Middle frontal gyrus (tissue), 1 donor: Measurements from ENCODE around the gene SLC12A8.

ENCODE experiments used
- DNase-seq: peaks from one replicate; pipeline ENCODE4 v3.0.0-alpha.2; 2015; ENCODE audit warnings: low spot score; ENCODE audit errors: extremely low spot score

SLC12A8 gene

DNA sequence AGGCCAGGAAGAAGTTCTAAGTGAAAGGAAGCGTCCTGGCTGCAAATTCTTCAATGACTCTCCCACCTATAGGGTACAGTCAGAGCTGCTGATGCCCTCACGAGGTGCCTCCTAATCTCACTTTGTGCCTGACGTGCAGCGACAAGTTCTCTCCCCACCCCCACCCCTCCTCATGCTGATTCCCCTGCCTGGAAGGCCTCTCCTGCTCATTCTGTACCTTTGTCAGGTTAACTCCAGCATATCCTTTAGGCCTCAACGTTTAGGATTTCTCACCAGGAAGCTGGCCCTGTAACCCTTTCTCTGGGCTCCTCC, 25.0 kb downstream of the SLC12A8 start:
- no peak for DNase-seq

GRCh38 chr3:125186800-125187598, 25.5 kb downstream of the SLC12A8 start:
- DNase-seq, result no peak

GRCh38 chr3:125186261-125186787, 26.2 kb downstream of the SLC12A8 start:
- peak; percentile 54 for DNase-seq

DNA sequence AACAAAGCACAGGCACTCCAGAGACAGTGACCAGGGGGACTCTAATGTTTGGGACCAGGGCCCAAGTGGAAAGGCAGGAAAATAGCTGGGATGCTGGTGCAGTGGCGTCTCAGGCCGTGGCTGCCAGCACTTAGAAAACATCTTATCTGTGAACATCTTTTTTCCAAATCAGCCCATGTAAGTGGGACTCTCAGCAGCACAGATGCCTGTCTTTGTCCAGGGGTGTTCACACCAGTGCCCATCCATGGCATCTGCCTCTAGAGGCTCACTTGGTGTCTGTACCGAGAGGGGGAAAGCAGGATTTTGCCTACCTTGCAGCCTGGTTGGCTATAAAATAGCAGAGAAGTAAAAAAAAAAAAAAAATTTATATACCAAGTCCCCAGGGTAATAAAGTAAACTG, 26.7 kb downstream of the SLC12A8 start:
- DNase-seq, result no peak

DNA sequence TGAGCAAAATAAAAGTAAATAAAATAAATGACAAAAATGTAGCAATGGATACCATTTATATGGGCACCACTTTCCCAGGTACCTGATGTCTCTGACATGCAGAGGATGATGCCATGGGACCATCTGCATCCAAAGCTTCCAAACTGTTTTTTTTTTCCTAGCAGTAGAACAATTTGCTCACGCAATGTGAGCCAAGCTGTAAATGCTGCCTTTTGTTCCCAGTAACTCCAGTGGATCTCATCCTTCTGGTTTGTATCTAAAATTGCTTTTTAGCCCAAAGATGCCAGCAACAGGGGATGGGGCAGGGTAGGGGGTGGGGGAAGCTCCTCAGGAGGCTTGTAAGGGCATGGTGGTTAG, 32.7 kb downstream of the SLC12A8 start:
- DNase-seq, result no peak

- DNase-seq, result no peak
Measured at GRCh38 chr3:125179143-125179883, 33.2 kb downstream of the SLC12A8 start.

GRCh38 chr3:125177746-125178145, 34.8 kb downstream of the SLC12A8 start:
- DNase-seq, result no peak

GRCh38 chr3:125175295-125176078, 37.1 kb downstream of the SLC12A8 start:
- no peak for DNase-seq

GRCh38 chr3:125172346-125172745, 40.2 kb downstream of the SLC12A8 start:
- no peak for DNase-seq

DNA sequence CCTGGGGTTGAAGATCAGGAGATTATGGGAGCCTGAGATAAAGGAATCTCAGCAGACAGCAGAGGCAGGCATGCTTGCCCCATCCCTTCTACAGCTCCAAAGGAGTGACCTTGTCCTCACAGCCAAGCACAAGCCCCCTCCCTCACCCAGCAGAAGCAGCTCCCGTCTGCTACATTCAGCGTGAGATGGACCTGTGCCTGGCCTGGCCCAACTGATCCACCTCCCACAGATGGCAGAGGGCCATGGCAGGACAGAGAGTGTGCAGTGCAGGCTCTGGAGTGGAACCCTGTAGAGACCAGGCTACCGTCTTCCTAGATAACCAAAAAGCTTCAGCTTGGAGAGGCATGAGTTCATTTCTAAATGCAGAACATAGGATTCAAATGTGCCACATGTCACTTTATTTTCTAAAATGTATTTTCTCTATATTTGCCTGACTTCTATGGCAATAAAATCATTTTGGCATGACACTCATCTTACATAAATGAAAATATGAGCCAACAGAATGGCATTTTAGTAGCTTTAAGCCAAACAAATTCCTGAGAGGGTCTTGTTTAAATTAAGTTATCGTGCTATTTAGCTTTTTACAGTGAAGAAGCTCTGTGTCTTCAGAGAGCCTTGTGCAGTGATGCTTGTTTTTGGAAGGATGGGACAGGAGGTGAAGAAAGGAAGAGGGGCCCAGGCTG, 43.7 kb downstream of the SLC12A8 start:
- DNase-seq, result no peak

GRCh38 chr3:125166599-125167136, 45.9 kb downstream of the SLC12A8 start:
- DNase-seq, result no peak

- no peak for DNase-seq
Measured at GRCh38 chr3:125165948-125166553, 46.5 kb downstream of the SLC12A8 start.

- DNase-seq, result no peak
Measured at GRCh38 chr3:125165189-125165947, 47.2 kb downstream of the SLC12A8 start.

DNA sequence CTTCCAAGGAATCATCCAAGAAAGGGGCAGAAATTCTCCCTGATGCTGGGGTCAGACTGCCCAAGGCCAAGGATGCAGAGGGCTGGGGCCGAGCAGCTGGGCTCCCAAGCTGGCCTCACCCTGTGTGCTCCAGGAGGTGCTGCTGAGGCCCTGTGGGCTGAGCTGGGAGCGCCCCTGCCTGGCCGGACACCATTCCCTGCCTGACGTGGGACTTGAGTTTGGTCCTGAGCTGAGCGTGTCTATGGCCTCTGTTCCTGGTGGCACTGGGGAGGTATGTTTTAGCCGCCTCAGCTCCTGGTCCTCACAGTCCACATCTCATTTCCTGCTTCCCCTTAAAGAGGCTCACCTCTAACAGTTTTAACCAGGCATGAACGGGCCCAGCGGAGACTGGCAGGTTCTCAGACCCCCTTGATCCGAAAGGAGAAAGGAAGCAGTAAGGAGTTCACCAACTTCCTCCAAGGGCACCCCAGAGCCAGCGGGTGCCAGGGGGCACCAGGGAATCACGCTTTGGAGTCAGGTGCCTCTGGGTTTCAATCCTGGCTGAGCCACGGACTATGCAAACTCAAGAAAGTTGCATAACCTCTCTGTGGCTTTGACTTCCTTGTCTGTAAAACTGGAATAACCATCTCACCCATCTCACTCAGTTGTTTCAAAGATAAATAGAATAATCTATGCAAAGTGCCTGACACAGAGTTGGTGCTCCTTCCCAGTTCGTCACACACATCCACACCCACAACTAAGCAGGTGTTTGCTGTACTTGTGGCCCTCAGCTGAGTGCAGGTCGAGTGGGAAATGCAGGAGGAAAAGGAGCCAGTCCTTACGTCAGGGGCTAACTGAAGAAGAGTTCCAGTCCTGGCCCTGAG, 48.6 kb downstream of the SLC12A8 start:
- no peak for DNase-seq

DNA sequence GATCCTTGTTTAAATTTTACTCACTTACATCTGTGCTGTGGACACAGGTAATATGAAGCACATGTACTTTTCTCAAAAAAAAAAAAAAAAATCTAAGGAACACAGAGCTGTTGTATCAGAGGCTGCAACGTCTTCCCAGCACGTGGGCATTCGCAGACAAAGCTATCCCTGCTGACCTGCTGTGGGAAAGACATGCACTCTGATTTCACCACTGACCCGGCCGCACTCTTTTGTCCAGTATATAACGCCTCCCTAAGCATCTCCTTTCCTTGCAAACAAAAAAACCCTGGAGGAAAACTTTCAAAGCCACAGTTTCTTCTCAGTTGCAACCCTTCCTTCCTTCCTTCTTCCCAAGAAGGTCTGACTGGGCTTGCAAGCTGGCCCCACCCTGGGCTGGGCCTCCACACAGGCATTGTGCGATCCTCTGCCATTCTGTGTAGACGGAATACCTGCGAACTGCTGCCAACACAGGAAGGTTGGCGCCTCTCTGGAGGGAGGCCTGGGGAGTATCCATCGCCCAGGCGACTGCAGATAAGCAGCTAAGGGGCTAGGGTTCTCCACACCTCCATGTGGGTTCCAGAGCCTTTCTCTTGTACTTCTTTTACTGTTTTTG, 50.8 kb downstream of the SLC12A8 start:
- DNase-seq, result no peak

DNA sequence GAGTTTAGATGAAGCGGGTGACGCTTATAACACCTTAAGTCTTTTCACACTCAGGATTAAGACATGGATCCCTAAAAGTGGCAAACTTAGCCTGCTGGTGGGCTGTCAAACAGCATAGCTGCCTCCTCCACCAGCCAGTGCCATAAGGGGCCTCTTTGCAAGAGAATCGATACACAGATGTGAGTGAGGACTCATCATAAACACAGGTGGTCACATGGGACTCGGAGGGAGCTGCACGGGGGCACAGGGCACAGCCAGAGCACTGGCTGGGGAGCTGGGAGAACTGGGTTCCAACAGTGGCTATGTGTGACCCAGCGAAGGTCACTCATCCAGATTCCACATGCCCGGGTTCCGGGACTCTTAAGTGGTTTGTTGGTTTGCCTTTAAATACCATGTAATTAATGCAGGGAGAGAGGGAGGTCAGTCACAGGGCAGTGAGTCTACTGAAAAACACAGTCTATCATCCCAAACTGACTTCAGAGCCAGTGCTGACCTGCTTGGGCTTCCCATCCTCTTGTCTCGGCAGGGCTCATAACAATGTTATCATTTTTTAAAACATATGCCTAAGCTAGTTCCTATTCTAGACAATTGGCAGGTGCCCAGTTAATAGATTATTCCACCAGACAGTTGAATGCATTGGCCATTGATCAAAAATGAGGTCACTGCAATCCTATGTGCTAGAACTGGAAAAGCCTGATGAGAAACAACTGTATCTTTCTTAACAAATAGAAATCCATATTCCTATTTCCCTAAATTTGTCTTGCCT, 51.8 kb downstream of the SLC12A8 start:
- no peak for DNase-seq

- no peak for DNase-seq
Measured at GRCh38 chr3:125157183-125157582, 55.4 kb downstream of the SLC12A8 start.

DNA sequence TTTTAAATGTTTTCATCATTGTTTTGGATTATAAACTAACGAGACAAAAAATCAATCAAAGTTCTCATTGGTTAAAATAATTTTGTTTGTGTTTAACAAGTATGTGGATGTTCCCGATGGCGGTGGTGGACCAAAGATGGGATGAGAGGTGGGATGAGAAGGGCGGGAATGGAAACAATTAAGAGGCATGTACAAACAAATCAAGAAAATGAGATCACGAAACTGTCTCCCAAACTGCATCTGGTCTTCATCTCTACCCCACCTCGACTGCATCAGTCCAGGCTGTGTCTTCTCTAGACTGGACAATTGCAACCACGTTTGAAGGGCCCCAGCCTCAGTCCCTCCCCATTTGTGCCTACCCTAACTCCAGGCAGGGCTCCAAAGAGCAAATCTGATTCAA, 56.1 kb downstream of the SLC12A8 start:
- no peak for DNase-seq
